Middle frontal gyrus (tissue), 1 donor: Measurements from ENCODE around the gene SCN5A.

Experiments used
- DNase-seq: peaks from one replicate; pipeline ENCODE4 v3.0.0-alpha.2; 2015; ENCODE audit warnings: low spot score; ENCODE audit errors: extremely low spot score

SCN5A gene

GRCh38 chr3:38507120-38507519 lies 142.4 kb downstream of the SCN5A start:
- no peak for DNase-seq

- DNase-seq: no peak
Measured at GRCh38 chr3:38500688-38501417, 148.6 kb downstream of the SCN5A start.
